Measurements from ENCODE around the gene SKIC3.

Gene SKIC3

GRCh38 chr5:95554647-95555548, at the start of gene SKIC3, which contains the start of gene ARSK:
Gene SKIC3, minus strand, starts transcription at chr5:95554977. Its CDS starts 7,827 bp downstream, at chr5:95547150.
Gene ARSK, plus strand, starts transcription at chr5:95555101. Its CDS starts 178 bp downstream, at chr5:95555279.
- peak; percentile 95 for FAIRE-seq

DNA sequence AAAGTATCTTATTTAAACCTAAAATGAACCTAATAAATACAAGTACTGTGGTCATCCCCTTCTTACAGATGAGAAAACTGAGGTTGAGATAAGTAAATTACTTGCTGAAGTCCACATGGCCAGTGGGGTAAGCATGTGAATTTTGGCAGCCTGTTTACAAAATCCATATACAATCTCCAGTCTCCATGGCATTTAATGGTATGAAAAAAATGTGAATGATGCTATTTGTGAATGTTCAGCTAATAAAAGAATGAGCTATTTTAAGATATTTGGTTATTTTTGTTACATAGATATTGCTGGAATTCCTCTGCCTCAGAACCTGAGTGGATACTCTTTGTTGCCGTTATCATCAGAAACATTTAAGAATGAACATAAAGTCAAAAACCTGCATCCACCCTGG, 45.8 kb upstream of the SKIC3 start:
- FAIRE-seq: no peak

DNA sequence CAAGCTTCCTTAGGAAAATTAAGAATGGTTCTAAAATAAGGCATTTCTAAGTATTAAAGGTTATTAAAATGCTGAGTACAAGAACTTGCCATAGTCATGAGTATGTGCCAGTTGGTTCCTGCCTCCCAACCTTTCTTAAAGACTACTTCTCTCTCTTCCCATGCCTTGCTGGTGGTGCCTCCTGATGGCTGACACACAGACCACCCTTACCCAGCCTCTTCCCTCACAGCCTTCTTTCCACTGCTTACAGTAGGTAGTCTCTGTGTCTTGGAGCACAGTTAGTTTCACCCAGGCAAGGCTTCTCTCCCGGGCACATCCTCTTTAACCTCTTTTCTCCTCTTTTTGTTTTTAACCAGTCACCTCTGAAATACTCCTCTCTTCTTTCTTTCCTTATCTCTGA, 44.5 kb upstream of the SKIC3 start:
- FAIRE-seq: no peak

- FAIRE-seq: no peak
Observed at GRCh38 chr5:95595289-95595931, 40.6 kb upstream of the SKIC3 start.

- no peak for FAIRE-seq
Observed at GRCh38 chr5:95591490-95591901, 36.7 kb upstream of the SKIC3 start.

DNA sequence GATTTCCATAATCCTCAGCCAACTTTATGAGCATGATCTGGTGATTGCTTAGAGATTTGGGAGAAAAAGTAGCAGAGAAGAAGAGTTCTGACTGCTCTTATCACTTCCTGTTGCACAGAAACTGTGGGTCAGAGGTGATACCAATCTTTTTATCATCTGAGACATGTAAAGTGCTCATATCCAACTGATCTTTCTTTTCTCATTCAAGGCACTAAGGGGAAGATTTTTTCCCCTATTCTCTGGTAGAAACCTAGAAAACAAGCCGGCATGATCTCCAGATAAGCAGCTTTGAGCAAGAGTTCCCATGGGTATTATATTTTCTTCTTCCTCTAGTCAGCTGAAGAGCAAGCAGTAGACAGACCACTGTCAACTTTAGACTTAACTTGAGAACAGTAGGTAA, 36.1 kb upstream of the SKIC3 start:
- FAIRE-seq: no peak

DNA sequence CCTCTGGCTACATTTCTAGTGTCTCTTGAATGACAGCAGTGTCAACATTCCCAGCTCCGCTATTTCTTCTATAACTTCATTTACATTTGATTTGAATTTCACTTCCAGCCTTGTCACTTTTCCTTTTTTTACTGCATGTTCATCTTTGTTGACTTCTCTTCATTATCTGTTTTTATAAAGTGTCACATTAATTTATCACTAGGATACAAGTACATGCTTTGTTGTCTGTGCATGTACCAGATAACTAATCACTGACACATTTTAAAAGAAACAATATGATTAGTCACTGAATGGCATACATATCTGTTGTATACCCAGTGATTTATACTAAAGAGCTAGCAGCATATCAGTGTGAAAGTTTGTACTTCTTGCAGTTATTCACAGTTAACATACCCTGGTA, 29.2 kb upstream of the SKIC3 start:
- FAIRE-seq: no peak

- peak; percentile 6 for FAIRE-seq
Observed at GRCh38 chr5:95581576-95581975, 26.8 kb upstream of the SKIC3 start.

DNA sequence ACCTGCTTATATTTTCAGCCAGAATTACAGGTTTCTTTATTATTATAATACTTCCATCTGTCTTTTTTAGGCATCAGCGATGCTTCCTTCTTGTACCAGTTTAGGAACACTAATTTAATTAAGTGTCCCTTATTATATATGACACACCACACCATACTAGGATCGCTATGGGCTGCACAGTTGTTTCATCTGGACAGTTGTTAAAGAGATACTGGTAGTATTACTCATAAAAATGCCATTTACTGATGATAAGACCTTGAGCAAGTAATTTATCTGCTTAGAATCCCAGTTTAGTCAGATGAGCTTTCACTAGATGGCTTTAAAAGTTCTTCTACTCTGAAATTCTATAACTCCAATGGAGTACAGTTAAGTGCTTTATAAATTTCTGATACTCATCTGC, 17.2 kb upstream of the SKIC3 start:
- no peak for FAIRE-seq

- FAIRE-seq: no peak
Observed at GRCh38 chr5:95565280-95565920, 10.6 kb upstream of the SKIC3 start.

- FAIRE-seq: no peak
Observed at GRCh38 chr5:95564450-95564849, 9.7 kb upstream of the SKIC3 start.

DNA sequence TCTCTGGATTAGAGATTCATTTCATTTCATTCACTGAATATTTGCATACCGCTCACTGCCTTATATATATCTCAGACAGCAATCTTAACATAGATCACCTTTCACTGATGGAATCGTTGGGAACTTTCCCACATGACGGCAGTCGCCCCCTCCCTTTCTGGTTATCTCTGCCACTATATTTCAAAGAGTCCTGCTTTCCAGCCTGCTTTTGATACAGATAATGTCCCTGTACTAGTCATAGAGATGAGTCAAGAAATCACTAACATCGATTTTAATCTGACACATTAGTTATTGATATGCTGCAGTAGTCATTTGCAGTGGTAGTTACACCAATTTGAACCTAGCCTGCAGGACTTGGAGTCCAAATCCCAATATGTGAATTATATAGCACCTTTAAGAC, 8.6 kb upstream of the SKIC3 start:
- no peak for FAIRE-seq

DNA sequence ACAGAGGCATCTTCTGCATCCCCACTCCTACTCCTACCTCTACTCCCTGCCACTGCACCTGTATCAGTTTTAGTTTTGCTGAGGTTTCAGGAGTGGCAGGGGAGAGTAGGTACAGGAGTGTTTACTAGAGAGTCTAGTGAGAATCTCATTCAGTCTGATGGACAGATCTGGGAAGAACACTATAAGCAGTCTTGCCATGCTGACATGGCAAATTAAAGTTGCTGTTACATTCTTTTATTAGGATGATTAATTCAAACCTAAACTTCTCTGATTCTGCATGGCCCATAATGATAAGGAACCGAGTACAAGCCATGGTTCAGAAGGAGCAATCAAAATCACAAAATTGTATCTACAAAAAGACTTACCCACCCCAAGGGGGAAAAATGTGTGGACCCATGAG, 7.5 kb upstream of the SKIC3 start:
- FAIRE-seq: no peak

GRCh38 chr5:95557841-95558240, 3.1 kb upstream of the SKIC3 start:
- FAIRE-seq: no peak

DNA sequence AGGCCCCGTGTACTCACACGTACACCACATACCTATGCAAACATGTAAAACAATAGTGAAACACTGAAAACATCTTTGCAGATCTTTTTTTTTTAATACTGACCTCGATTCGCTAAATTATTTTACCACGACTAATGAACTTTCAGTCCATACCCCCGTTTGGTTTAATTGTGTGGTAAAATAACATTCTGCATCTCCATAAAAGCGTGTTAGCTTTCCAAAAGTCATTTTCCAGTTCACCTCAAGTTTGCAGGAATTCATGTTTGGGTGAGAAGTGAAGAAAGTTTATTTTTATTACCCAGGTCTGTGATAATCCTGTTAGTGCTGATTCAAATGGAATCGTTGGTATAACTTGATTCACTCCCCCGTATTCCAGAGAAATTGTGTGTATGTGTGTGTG, 776 bp upstream of the SKIC3 start:
- no peak for FAIRE-seq

DNA sequence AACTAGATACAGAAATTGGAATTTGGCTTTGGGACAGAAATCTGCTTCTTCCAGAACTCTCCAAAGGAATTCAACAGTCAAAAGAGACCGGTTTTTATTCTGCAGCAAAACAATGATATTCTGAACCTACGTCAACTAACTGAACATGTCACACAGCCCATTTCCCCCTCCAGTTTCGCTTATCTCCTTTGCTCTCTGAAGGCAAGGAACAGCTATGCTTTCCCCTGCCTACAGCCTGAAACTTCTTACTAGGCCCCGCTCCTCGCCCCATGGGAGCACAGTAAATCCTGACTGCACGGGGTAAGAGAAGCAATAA, 488 bp downstream of the SKIC3 start:
- FAIRE-seq: no peak

DNA sequence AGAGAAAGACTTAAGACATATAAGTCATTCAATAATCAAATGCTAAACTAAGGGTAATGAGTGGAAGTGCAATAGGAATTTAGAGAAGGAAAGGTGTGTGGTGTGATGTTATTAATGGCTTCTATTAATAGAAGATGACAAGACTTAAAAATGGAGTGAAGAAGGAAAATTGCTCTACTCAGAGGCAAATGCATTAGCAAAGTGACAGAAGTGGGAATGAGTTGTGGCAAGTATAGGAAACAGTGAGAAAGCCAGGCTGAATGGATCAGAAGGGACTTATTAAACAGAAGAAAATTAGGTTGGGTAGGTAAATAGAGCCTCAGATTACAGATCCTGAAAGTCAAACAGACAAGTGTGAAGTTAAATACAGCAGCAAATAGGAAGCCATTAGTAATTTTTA, 5.7 kb downstream of the SKIC3 start:
- FAIRE-seq: no peak

DNA sequence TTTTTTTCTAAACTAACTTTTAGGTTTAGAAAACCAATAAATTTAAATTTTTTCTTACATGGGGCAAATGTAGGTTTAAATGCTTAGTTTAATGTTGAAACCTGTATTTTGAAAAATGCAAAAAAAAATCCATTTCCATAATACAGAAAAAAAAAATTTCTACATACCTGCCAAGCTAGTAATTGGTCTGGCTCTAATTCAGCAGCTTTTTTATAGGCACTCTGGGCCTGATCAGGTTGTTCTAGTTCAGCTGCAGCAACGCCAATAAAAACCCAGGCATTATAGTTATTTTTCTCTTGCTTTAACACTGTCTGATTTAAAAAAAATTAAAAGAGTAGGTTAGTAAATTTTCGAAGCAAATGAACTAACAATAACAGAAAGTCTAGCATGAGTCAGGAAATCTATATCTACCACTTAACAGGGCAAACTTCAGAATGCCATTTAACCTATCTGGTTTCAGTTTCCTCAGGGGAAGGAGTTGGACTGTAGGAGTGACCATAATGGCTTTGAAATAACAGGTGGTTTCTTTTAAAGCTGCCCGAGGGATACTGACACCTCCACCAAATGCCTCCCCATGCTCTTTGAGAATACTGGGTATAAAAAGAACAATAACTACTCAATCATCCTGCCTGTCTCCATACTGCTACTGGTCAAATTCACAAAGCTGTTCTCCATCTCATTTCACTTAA, 11.6 kb downstream of the SKIC3 start:
- no peak for FAIRE-seq

GRCh38 chr5:95537501-95537900, 17.3 kb downstream of the SKIC3 start:
- no peak for FAIRE-seq

GRCh38 chr5:95533761-95534160, 21.0 kb downstream of the SKIC3 start:
- no peak for FAIRE-seq

DNA sequence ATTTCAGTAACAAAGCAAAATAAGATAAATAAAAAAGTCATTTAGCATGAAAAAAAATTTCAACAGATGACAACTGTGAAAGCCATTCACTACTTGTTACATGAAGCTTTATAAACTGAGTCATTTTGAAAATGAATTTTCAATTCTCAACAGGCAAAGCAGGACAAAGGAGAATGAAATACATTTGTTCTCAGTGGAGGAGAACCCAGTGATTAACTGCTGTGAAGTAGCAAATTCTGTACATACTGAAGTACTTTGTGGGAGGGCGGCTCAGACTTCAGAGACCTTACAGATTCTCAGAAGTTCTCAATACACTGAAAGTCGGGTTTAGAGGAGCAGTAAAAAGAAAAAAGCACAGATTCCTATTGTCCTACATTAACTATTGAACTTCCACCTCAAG, 21.7 kb downstream of the SKIC3 start:
- no peak for FAIRE-seq

GRCh38 chr5:95532415-95532814, 22.4 kb downstream of the SKIC3 start:
- FAIRE-seq: no peak

DNA sequence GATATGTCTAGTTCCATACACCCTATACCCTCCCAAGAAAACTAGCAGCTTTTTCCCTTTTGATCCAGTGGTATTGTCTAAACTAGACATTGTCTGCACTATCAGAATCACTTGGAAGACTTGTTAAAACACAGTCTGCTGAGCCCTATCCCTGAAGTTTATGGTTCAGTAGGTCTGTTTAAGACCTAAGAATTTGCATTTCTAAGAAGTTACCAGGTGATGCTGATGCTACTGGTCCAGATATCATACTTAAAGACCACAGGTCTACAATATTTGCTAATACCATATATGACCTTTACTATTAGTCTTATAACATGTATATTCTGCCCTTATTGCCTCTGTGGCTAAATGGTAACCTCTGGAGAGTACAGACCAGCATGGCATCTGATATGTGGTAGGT, 23.3 kb downstream of the SKIC3 start:
- no peak for FAIRE-seq

Data from G401.6 (cell line).